T-helper 1 cell treated with Interleukin-12 subunit alpha and Interleukin-12 subunit beta and Interleukin-4 antibody, amounts not matched to agents 30 μg/mL and 1 μg/mL, for 36 hours (primary cell): ENCODE data around the gene NUDT6.
"Not testable (repeated sequence)": the region's sequence is repeated elsewhere in the genome, so short reads cannot be mapped to it uniquely, and the experiment has no call there.

ENCODE experiments used
- H3K27ac Mint-ChIP-seq: one replicate; pipeline ENCODE4 v1.8.0; 2021; ENCODE audit warnings: mild to moderate bottlenecking, mixed read lengths
- H3K27me3 Mint-ChIP-seq: one replicate; pipeline ENCODE4 v1.8.0; 2021; ENCODE audit warnings: low read depth, mixed read lengths
- H3K36me3 Mint-ChIP-seq: one replicate; pipeline ENCODE4 v1.8.0; 2021; ENCODE audit warnings: low read depth, mixed read lengths
- H3K4me1 Mint-ChIP-seq: one replicate; pipeline ENCODE4 v1.8.0; 2021; ENCODE audit warnings: low read depth, mixed read lengths
- H3K4me3 Mint-ChIP-seq: one replicate; pipeline ENCODE4 v1.8.0; 2021; ENCODE audit warnings: mild to moderate bottlenecking, moderate library complexity, mixed read lengths
- H3K9me3 Mint-ChIP-seq: one replicate; pipeline ENCODE4 v1.8.0; 2021; ENCODE audit warnings: mixed read lengths

Gene NUDT6

GRCh38 chr4:122845760-122846159, 76.6 kb downstream of the NUDT6 start:
- H3K4me3 Mint-ChIP-seq, result no peak overlapping the region
- H3K27ac Mint-ChIP-seq, result no peak overlapping the region

GRCh38 chr4:122845066-122845465, 77.3 kb downstream of the NUDT6 start:
- Mint-ChIP-seq H3K4me1 (peaks cover 7% of the 10 kb centered on the region), H3K27ac (no peak overlapping the region), H3K27me3 (peaks cover 3% of the 10 kb centered on the region), H3K9me3 (no peaks in the 10 kb centered on the region), H3K36me3 (no peaks in the 10 kb centered on the region), H3K4me3 (no peak overlapping the region)

More at GRCh38 chr4:122845760-122846159, 76.6 kb downstream of the NUDT6 start:
- Mint-ChIP-seq H3K36me3 (no peaks in the 10 kb centered on the region), H3K4me1 (peaks cover 7% of the 10 kb centered on the region), H3K27me3 (peaks cover 7% of the 10 kb centered on the region), H3K9me3 (no peaks in the 10 kb centered on the region)

- not testable (repeated sequence) for H3K27me3 Mint-ChIP-seq, H3K4me1 Mint-ChIP-seq, H3K27ac Mint-ChIP-seq, H3K4me3 Mint-ChIP-seq, H3K9me3 Mint-ChIP-seq, H3K36me3 Mint-ChIP-seq
Measured at GRCh38 chr4:122844391-122844790, 78.0 kb downstream of the NUDT6 start.

- Mint-ChIP-seq H3K4me1 (peaks cover 7% of the 10 kb centered on the region), H3K36me3 (no peaks in the 10 kb centered on the region), H3K27me3 (peaks cover 4% of the 10 kb centered on the region), H3K4me3 (no peak overlapping the region), H3K9me3 (no peaks in the 10 kb centered on the region), H3K27ac (no peak overlapping the region)
Measured at GRCh38 chr4:122842984-122843531, 79.3 kb downstream of the NUDT6 start.
